ENCODE data around the gene BRSK1.
A peak's percentile ranks its signal among the peaks of the same experiment; 100 is the strongest.

The BRSK1 gene

GRCh38 chr19:55316646-55317045 is 32.8 kb downstream of the BRSK1 start:
- no peak for TF ChIP-seq YY1 (IDR thresholded peaks at IDR 0.05; ENCODE audit: low read depth)
- no peak for TF ChIP-seq EP300 (IDR thresholded peaks at IDR 0.05; ENCODE audit: borderline replicate concordance)
- TF ChIP-seq TAF1 (IDR thresholded peaks at IDR 0.05; ENCODE audit: low read depth) = no peak
- TF ChIP-seq REST (IDR thresholded peaks at IDR 0.05; ENCODE audit: low read depth) = no peak
- no peak for TF ChIP-seq NFIC (IDR thresholded peaks at IDR 0.05)
- no peak for TF ChIP-seq TEAD4 (IDR thresholded peaks at IDR 0.05)
- TF ChIP-seq RAD21 (IDR thresholded peaks at IDR 0.05; ENCODE audit: low read depth) = no peak
- no peak for TF ChIP-seq MAX (IDR thresholded peaks at IDR 0.05)
- no peak for TF ChIP-seq USF1 (IDR thresholded peaks at IDR 0.05)
- no peak for TF ChIP-seq EGR1 (IDR thresholded peaks at IDR 0.05)
- no peak for TF ChIP-seq CEBPB (IDR thresholded peaks at IDR 0.05)
- TF ChIP-seq CREB1 (IDR thresholded peaks at IDR 0.05; ENCODE audit: low read depth) = no peak
- TF ChIP-seq TCF12 (IDR thresholded peaks at IDR 0.05; ENCODE audit: low read depth) = no peak

- 0 out of 2 replicates have a peak, but pooled peaks have one; percentile 13 for TF ChIP-seq USF1 (IDR thresholded peaks at IDR 0.05)
- no peak for TF ChIP-seq TAF1 (IDR thresholded peaks at IDR 0.05; ENCODE audit: low read depth)
Observed at GRCh38 chr19:55319785-55320184, 36.0 kb downstream of the BRSK1 start.

- TF ChIP-seq RAD21 (IDR thresholded peaks at IDR 0.05; ENCODE audit: low read depth) (no peak), REST (IDR thresholded peaks at IDR 0.05; ENCODE audit: low read depth) (no peak), TAF1 (IDR thresholded peaks at IDR 0.05; ENCODE audit: low read depth) (no peak), ZBTB7A (IDR thresholded peaks at IDR 0.05; ENCODE audit: low read depth) (no peak), TCF12 (IDR thresholded peaks at IDR 0.05; ENCODE audit: low read depth) (no peak), CREB1 (IDR thresholded peaks at IDR 0.05; ENCODE audit: low read depth) (no peak), MAX (IDR thresholded peaks at IDR 0.05) (no peak), EP300 (IDR thresholded peaks at IDR 0.05; ENCODE audit: borderline replicate concordance) (no peak), EGR1 (IDR thresholded peaks at IDR 0.05) (no peak), CEBPB (IDR thresholded peaks at IDR 0.05) (no peak), TEAD4 (IDR thresholded peaks at IDR 0.05) (no peak)
Observed at GRCh38 chr19:55320844-55321419, 37.1 kb downstream of the BRSK1 start.

GRCh38 chr19:55321466-55322137 is 37.8 kb downstream of the BRSK1 start:
- TF ChIP-seq RAD21 (IDR thresholded peaks at IDR 0.05; ENCODE audit: low read depth) (no peak), ZBTB7A (IDR thresholded peaks at IDR 0.05; ENCODE audit: low read depth) (0 out of 2 replicates have a peak, but pooled peaks have one; percentile 3), TAF1 (IDR thresholded peaks at IDR 0.05; ENCODE audit: low read depth) (no peak)

- TF ChIP-seq FOXM1 (IDR thresholded peaks at IDR 0.05; ENCODE audit: borderline replicate concordance, low read depth) (no peak), TAF1 (IDR thresholded peaks at IDR 0.05; ENCODE audit: low read depth) (no peak), TEAD4 (IDR thresholded peaks at IDR 0.05) (no peak), CEBPB (IDR thresholded peaks at IDR 0.05) (no peak), EGR1 (IDR thresholded peaks at IDR 0.05) (no peak), REST (IDR thresholded peaks at IDR 0.05; ENCODE audit: low read depth) (no peak), MAX (IDR thresholded peaks at IDR 0.05) (no peak)
Observed at GRCh38 chr19:55322204-55322885, 38.5 kb downstream of the BRSK1 start.
